A549 treated with GW870086 at 1 μM for 4 hours (cell line): ENCODE results near the gene UBR4. TPM values are rescaled to one million over a fixed set of nuclear protein-coding genes. Genes with fewer than 3 reads are reported as not detected.

Experiments used
- total RNA-seq: library from RNA; stranded (reverse); fragments of 200-300 nt; extraction: Qiagen RNA extraction; gene quantifications from 5 replicates; pipeline ENCODE4 v1.2.3, GENCODE V29; 2022; ENCODE audit warnings: low read depth

The UBR4 gene
- 87.3 to 103 TPM (median 96.2 TPM) in 5 replicates for total RNA-seq

GRCh38 chr1:19209990-19210771, at the start of gene UBR4:
TSS of gene UBR4 (minus strand) at chr1:19210266. CDS start at chr1:19210248, 18 bp downstream.

GRCh38 chr1:19251305-19252196, 41.5 kb upstream of the UBR4 start, which contains the start of the genes EMC1 and MRTO4:
TSS of gene EMC1 (minus strand) at chr1:19251524. CDS start at chr1:19251509, 15 bp downstream.
TSS of gene MRTO4 (plus strand) at chr1:19251805. CDS start at chr1:19251836, 31 bp downstream.

Other genes with a start within 250 kb of the UBR4 start
- 29.4 to 36.1 TPM (median 32.8 TPM) in 5 replicates for gene EMC1, start 41.3 kb upstream of the UBR4 start, total RNA-seq
- gene MRTO4, start 41.5 kb upstream of the UBR4 start, total RNA-seq: 64.3 to 75.1 TPM (median 67.6 TPM) in 5 replicates
- gene AKR7A3, start 78.5 kb upstream of the UBR4 start, total RNA-seq: 0.11 to 0.21 TPM (median 0.16 TPM) in 4 of 5 replicates, not detected in the other
- 35.8 to 55.0 TPM (median 50.4 TPM) in 5 replicates for gene AKR7A2, start 101.9 kb upstream of the UBR4 start, total RNA-seq
- 16.0 to 23.9 TPM (median 21.4 TPM) in 5 replicates for gene SLC66A1, start 102.1 kb upstream of the UBR4 start, total RNA-seq